CD4-positive, alpha-beta T cell treated with Interleukin-6 at 100 ng/mL for 8 hours (primary cell): ENCODE data around the gene MDFI.
A peak's percentile ranks its signal among the peaks of the same experiment; 100 is the strongest.

Source experiments
- DNase-seq: peaks from one replicate; pipeline ENCODE4 v3.0.0-alpha.2; 2020; ENCODE audit warnings: mixed read lengths, low spot score

The MDFI gene

GRCh38 chr6:41672816-41673703 is 34.8 kb downstream of the MDFI start:
- DNase-seq, result no peak

GRCh38 chr6:41673704-41674000 is 35.4 kb downstream of the MDFI start:
- DNase-seq, result no peak

- DNase-seq, result no peak
Observed at GRCh38 chr6:41674231-41675000, 36.1 kb downstream of the MDFI start.

- DNase-seq, result no peak
Observed at GRCh38 chr6:41675176-41675775, 37.0 kb downstream of the MDFI start.

GRCh38 chr6:41675992-41676391 is 37.7 kb downstream of the MDFI start:
- DNase-seq, result no peak

GRCh38 chr6:41676431-41676830 is 38.2 kb downstream of the MDFI start:
- no peak for DNase-seq

GRCh38 chr6:41677124-41677921 is 39.1 kb downstream of the MDFI start:
- no peak for DNase-seq

GRCh38 chr6:41678511-41679084 is 40.3 kb downstream of the MDFI start:
- no peak for DNase-seq

- no peak for DNase-seq
Observed at GRCh38 chr6:41679696-41680095, 41.4 kb downstream of the MDFI start.

- no peak for DNase-seq
Observed at GRCh38 chr6:41680182-41680965, 42.1 kb downstream of the MDFI start.

GRCh38 chr6:41682056-41682477 is 43.8 kb downstream of the MDFI start:
- peak; percentile 53 for DNase-seq

- no peak for DNase-seq
Observed at GRCh38 chr6:41682497-41683272, 44.4 kb downstream of the MDFI start.

GRCh38 chr6:41683273-41683522 is 44.9 kb downstream of the MDFI start:
- no peak for DNase-seq

- peak; percentile 72 for DNase-seq
Observed at GRCh38 chr6:41683523-41684310, 45.4 kb downstream of the MDFI start.

GRCh38 chr6:41684311-41685180 is 46.3 kb downstream of the MDFI start:
- DNase-seq, result no peak

- DNase-seq, result no peak
Observed at GRCh38 chr6:41685641-41686380, 47.5 kb downstream of the MDFI start.

- DNase-seq, result no peak
Observed at GRCh38 chr6:41687501-41688175, 49.4 kb downstream of the MDFI start.
